HEK293T (cell line): ENCODE data around the gene RIPK1.

ENCODE experiments used
- ELF4 ChIP-seq: fragments of 450-650 bp; IDR thresholded peaks from 2 replicates; pipeline ENCODE4 v1.6.1; 2017; ENCODE audit warnings: antibody characterized with exemption
- FOXK2 ChIP-seq: fragments of 450-650 bp; IDR thresholded peaks from 2 replicates; pipeline ENCODE4 v1.6.1; 2016; ENCODE audit warnings: mild to moderate bottlenecking
- HDGF ChIP-seq: fragments of 450-650 bp; IDR thresholded peaks from 2 replicates; pipeline ENCODE4 v1.6.1; 2017; ENCODE audit warnings: antibody characterized with exemption, borderline replicate concordance
- L3MBTL2 ChIP-seq: fragments of 450-650 bp; conservative IDR thresholded peaks from 2 replicates; pipeline ENCODE4 v1.6.1; 2016; ENCODE audit warnings: mild to moderate bottlenecking

DNA sequence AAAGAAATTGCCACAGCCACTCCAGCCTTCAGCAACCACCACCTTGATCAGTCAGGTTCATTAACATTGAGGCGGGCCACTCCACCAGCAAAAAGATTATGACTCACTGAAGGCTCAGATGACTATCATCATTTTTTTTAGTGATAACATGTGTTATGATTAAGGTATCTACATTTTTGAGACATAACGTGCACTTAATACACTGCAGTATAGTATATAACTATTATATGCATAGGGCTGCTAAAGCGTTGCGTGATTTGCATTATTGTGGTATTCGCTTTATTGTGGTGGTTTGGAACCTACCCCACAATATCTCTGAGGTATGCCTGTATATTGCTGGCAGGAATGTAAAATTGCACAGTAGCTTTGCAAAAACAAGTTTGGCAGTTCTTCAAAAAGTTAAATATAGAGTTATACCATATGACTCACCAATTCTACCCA lies 6.8 kb upstream of the RIPK1 start:
- TF ChIP-seq FOXK2 (no peak), L3MBTL2 (no peak), ELF4 (no peak), HDGF (no peak)
